K562 (cell line): ENCODE data around the gene F11R. TPM values are rescaled to one million over a fixed set of nuclear protein-coding genes. Genes with fewer than 3 reads are reported as not detected.

Experiments
- ATAC-seq: fragments of 200-7000 bp; cut with Tn5 transposase; 3 replicates; pipeline ENCODE4 v1.9.1; 2020; ENCODE audit warnings: moderate library complexity
- BruUV-seq: library from RNA; stranded (reverse); fragments of 400-500 nt; replicated peaks from 2 replicates; lab custom pipeline; 2021; lab: Mats Ljungman, UMichigan
- CTCF ChIA-PET: fragments of 300-600 bp; formaldehyde crosslinking; extraction: SDS; loops from one replicate; lab custom pipeline; 2021; ENCODE audit warnings: low intra/inter-chr PET ratio; lab: Yijun Ruan, JAX
- POLR2A ChIA-PET: fragments of 300-600, 350-650 bp; sonication (Branson Sonifier 250); formaldehyde crosslinking; extraction: SDS; loops from one replicate; lab custom pipeline; 2021; ENCODE audit warnings: antibody characterized with exemption, inconsistent platforms; lab: Yijun Ruan, JAX
- DNase-seq, 4 experiments: peaks; one replicate each; pipeline versions ENCODE4 v3.0.0 to v3.0.0-alpha.2; 2011 to 2018; ENCODE audit warnings: low spot score in 3 of 4, mixed read lengths in 3 of 4; ENCODE audit errors: extremely low read depth in 1 of 4
- FAIRE-seq: peaks from 2 replicates; lab custom pipeline; 2011; peaks lifted over from hg19 to GRCh38; lab: Jason Lieb, UNC
- H2AFZ ChIP-seq: 2 replicates; pipeline ENCODE4 v1.6.0; 2011; ENCODE audit warnings: low read depth, low read length, control low read depth, inconsistent platforms
- H3K27ac ChIP-seq: fragments of 200-600 bp; 3 replicates; pipeline ENCODE4 v1.8.0; 2011; ENCODE audit warnings: low read depth, mild to moderate bottlenecking, control low read depth, inconsistent platforms, low read length, moderate library complexity, mixed read lengths; ENCODE audit errors: extremely low read depth
- H3K27me3 ChIP-seq, 2 experiments: fragments of 300-600 bp in 1 of 2; 2 replicates in 1 of 2; 3 replicates in 1 of 2; pipeline versions ENCODE4 v1.6.0 to v1.8.0; 2011; ENCODE audit warnings: inconsistent platforms in 2 of 2, low read length in 2 of 2, mild to moderate bottlenecking in 1 of 2, mixed read lengths in 1 of 2, moderate library complexity in 1 of 2; ENCODE audit not compliant: control insufficient read depth in 2 of 2, insufficient read depth in 2 of 2
- H3K36me3 ChIP-seq: fragments of 300-600 bp; 3 replicates; pipeline ENCODE4 v1.8.0; 2011; ENCODE audit warnings: mild to moderate bottlenecking, low read length, inconsistent platforms; ENCODE audit not compliant: control insufficient read depth, insufficient read depth
- H3K4me1 ChIP-seq, 2 experiments: fragments of 200-600 bp in 1 of 2; replicated peaks in 1 of 2; 2 replicates in 1 of 2; 3 replicates in 1 of 2; pipeline versions ENCODE4 v1.5.1 to v1.8.0; 2011; ENCODE audit warnings: inconsistent platforms in 2 of 2, low read length in 2 of 2, mild to moderate bottlenecking in 1 of 2, mixed read lengths in 1 of 2, moderate library complexity in 1 of 2; ENCODE audit not compliant: control insufficient read depth in 2 of 2, insufficient read depth in 2 of 2
- H3K4me2 ChIP-seq: 2 replicates; pipeline ENCODE4 v1.6.1; 2011; ENCODE audit warnings: low read length, control low read depth, inconsistent platforms, mixed read lengths; ENCODE audit not compliant: insufficient read depth
- H3K4me3 ChIP-seq: fragments of 200-600 bp; sonication (generic), shearing (Covaris generic); 2 replicates; pipeline ENCODE4 v1.5.1; 2016; ENCODE audit warnings: control low read depth, inconsistent platforms
- H3K79me2 ChIP-seq: fragments of 200-600 bp; 3 replicates; pipeline ENCODE4 v1.8.0; 2011; ENCODE audit warnings: low read length, inconsistent platforms; ENCODE audit not compliant: control insufficient read depth, insufficient read depth
- H3K9ac ChIP-seq, 2 experiments: 2 replicates each; pipeline versions ENCODE4 v1.6.0 to v1.6.1; 2011; ENCODE audit warnings: low read depth in 2 of 2, low read length in 2 of 2, control low read depth in 1 of 2, inconsistent platforms in 1 of 2, mild to moderate bottlenecking in 1 of 2, mixed read lengths in 1 of 2; ENCODE audit not compliant: insufficient read depth in 1 of 2
- H3K9me1 ChIP-seq: one replicate; pipeline ENCODE4 v1.6.0; 2011; ENCODE audit warnings: inconsistent platforms, mild to moderate bottlenecking, low read length, moderate library complexity; ENCODE audit not compliant: control insufficient read depth, insufficient read depth
- H3K9me3 ChIP-seq: replicated peaks from 2 replicates; pipeline ENCODE4 v1.5.1; 2011; ENCODE audit warnings: low read depth, low read length, inconsistent platforms; ENCODE audit not compliant: control insufficient read depth, insufficient read depth
- H4K20me1 ChIP-seq: replicated peaks from 2 replicates; pipeline ENCODE4 v1.6.1; 2011; ENCODE audit warnings: low read length, inconsistent platforms, mixed read lengths; ENCODE audit not compliant: control insufficient read depth, insufficient read depth
- BACH1 ChIP-seq: fragments of 200-800 bp; sonication (Bioruptor generic); IDR thresholded peaks from 2 replicates; pipeline ENCODE4 v1.6.1; 2016; ENCODE audit warnings: missing genetic modification characterization, missing compliant biosample characterization
- BRD9 ChIP-seq: fragments of 450-650 bp; IDR thresholded peaks from 2 replicates; pipeline ENCODE4 v1.6.1; 2018; ENCODE audit warnings: low read depth; ENCODE audit not compliant: partially characterized antibody
- BRF1 ChIP-seq: IDR thresholded peaks from 3 replicates; pipeline ENCODE4 v1.6.1; 2011; ENCODE audit warnings: borderline replicate concordance, mild to moderate bottlenecking; ENCODE audit not compliant: insufficient read length; ENCODE audit errors: extremely low read depth
- CEBPB ChIP-seq: fragments of 450-650 bp; IDR thresholded peaks from 2 replicates; pipeline ENCODE4 v1.6.1; 2016; ENCODE audit warnings: missing genetic modification characterization, missing compliant biosample characterization
- DDX20 ChIP-seq: fragments of 450-650 bp; IDR thresholded peaks from 2 replicates; pipeline ENCODE4 v1.6.1; 2016; ENCODE audit warnings: missing genetic modification characterization, low read depth, mild to moderate bottlenecking, missing compliant biosample characterization, moderate library complexity
- HDAC3 ChIP-seq: fragments of 450-650 bp; IDR thresholded peaks from 2 replicates; pipeline ENCODE4 v1.6.1; 2018; ENCODE audit warnings: borderline replicate concordance, mild to moderate bottlenecking, moderate library complexity; ENCODE audit not compliant: partially characterized antibody
- HSF4 ChIP-seq: fragments of 250-450 bp; sonication (Bioruptor Pico); IDR thresholded peaks from 2 replicates; pipeline ENCODE4 v2.1.2; 2022; ENCODE audit warnings: mild to moderate bottlenecking, moderate library complexity, borderline replicate concordance
- JUNB ChIP-seq: fragments of 450-650 bp; formaldehyde crosslinking; conservative IDR thresholded peaks from 2 replicates; pipeline ENCODE4 v1.4.0; 2020; ENCODE audit warnings: mild to moderate bottlenecking
- LEF1 ChIP-seq: fragments of 450-650 bp; IDR thresholded peaks from 2 replicates; pipeline ENCODE4 v1.6.1; 2016; ENCODE audit warnings: mild to moderate bottlenecking
- MTF1 ChIP-seq: fragments of 250-450 bp; sonication (Bioruptor Pico); IDR thresholded peaks from 2 replicates; pipeline ENCODE4 v1.9.0; 2021; ENCODE audit warnings: moderate library complexity, mild to moderate bottlenecking, inconsistent platforms, borderline replicate concordance
- NCOR1 ChIP-seq: fragments of 450-650 bp; IDR thresholded peaks from 2 replicates; pipeline ENCODE4 v1.6.1; 2016; ENCODE audit warnings: mild to moderate bottlenecking, moderate library complexity
- NELFE ChIP-seq: IDR thresholded peaks from 2 replicates; pipeline ENCODE4 v1.6.1; 2011; ENCODE audit warnings: mild to moderate bottlenecking; ENCODE audit not compliant: insufficient read depth, insufficient read length
- NFXL1 ChIP-seq: fragments of 450-650 bp; formaldehyde crosslinking; IDR thresholded peaks from 2 replicates; pipeline ENCODE4 v1.4.0; 2021; ENCODE audit warnings: mild to moderate bottlenecking
- PTBP1 ChIP-seq: fragments of 200-400 bp; formaldehyde crosslinking; IDR thresholded peaks from 2 replicates; pipeline ENCODE4 v1.6.1; 2017; ENCODE audit warnings: low read depth, low read length
- USF1 ChIP-seq: sonication (generic); formaldehyde crosslinking; IDR thresholded peaks from 2 replicates; pipeline ENCODE4 v1.9.0; 2022; ENCODE audit warnings: mild to moderate bottlenecking, missing genetic modification reagents
- ZNF75A ChIP-seq: fragments of 450-650 bp; formaldehyde crosslinking; IDR thresholded peaks from 2 replicates; pipeline ENCODE4 v1.4.0; 2020; ENCODE audit warnings: mild to moderate bottlenecking
- ZNF830 ChIP-seq: fragments of 250-450 bp; sonication (Bioruptor Pico); IDR thresholded peaks from 2 replicates; pipeline ENCODE4 v1.5.0; 2021; ENCODE audit warnings: mild to moderate bottlenecking
- WGBS: fragments of 100-300 bp; shearing (Covaris generic); methylation state at CpG from one replicate; pipeline ENCODE4 v1.1.6; 2016; ENCODE audit warnings: low coverage, mixed read lengths; ENCODE audit not compliant: insufficient coverage; ENCODE audit errors: missing lambda C conversion rate; 5-methylcytosine and 5-hydroxymethylcytosine counted together
- in situ Hi-C: fragments of 300-500 bp; cut with MboI; formaldehyde crosslinking; loops from 4 replicates; pipeline ENCODE4 v1.15.0; 2018; ENCODE audit warnings: inconsistent platforms, mixed read lengths
- intact Hi-C: fragments of 100-400 bp; cut with micrococcal nuclease; formaldehyde crosslinking; loops from 2 replicates; pipeline ENCODE4 v1.14.2; 2022
- polyA plus RNA-seq, 8 experiments: library from polyadenylated mRNA; depleted of rRNA in 4 of 8; stranded (reverse) in 5 of 8; unstranded in 3 of 8; fragments of >200 nt; fragmentation: Nextera tagmentation in 2 of 8; fragmentation: Illumina TruSeq in 1 of 8; extraction: Ambion mirVana in 2 of 8; extraction: Trizol in 1 of 8; gene quantifications; 2 replicates each; pipeline versions ENCODE4 v1.2.1 to v1.2.3, GENCODE V29; 2011 to 2014; ENCODE audit warnings: inconsistent platforms in 1 of 8, missing spikeins in 1 of 8
- total RNA-seq, 7 experiments: library from RNA; depleted of rRNA in 6 of 7; stranded (reverse); fragments of >200 nt in 6 of 7; fragmentation: Illumina TruSeq in 2 of 7; extraction: Trizol in 2 of 7; gene quantifications; 2 replicates each; pipeline versions ENCODE4 v1.2.1 to v1.2.3, GENCODE V29; 2011 to 2021; ENCODE audit warnings: low replicate concordance in 1 of 7
- TF ChIP-seq, protein P1 (sequence below): sonication (generic); formaldehyde crosslinking; IDR thresholded peaks from 2 replicates; pipeline ENCODE4 v1.8.0; 2022; ENCODE audit warnings: mild to moderate bottlenecking, missing genetic modification reagents, borderline replicate concordance
- TF ChIP-seq, protein P2 (sequence below): fragments of 250-450 bp; sonication (Bioruptor Pico); IDR thresholded peaks from 2 replicates; pipeline ENCODE4 v1.8.0; 2021; ENCODE audit warnings: moderate library complexity, mild to moderate bottlenecking, inconsistent platforms
- TF ChIP-seq, protein P3 (sequence below): fragments of 250-450 bp; sonication (Bioruptor Pico); IDR thresholded peaks from 2 replicates; pipeline ENCODE4 v1.6.1; 2021; ENCODE audit warnings: mild to moderate bottlenecking

F11R gene
- total and polyA plus RNA-seq, 9 of the 15 experiments (the other 6 are each of a cell fraction or from before 2014, with no cell fraction given), result 27.4 to 187 (median 52.5) TPM

- Histone ChIP-seq H4K20me1 (no peaks in the 10 kb centered on the region), H3K27ac (peak overlapping the region; percentile 96), H3K4me3 (peak overlapping the region; percentile 87), H3K4me2 (peak overlapping the region; percentile 97), H3K36me3 (0 out of 3 replicates have a peak, but pooled peaks cover 2% of the 10 kb centered on the region), H3K27me3 (no peaks in the 10 kb centered on the region), H3K9ac (peak overlapping the region; percentile 88 to 90), H3K79me2 (peaks cover 46% of the 10 kb centered on the region), H2AFZ (peak overlapping the region; percentile 99), H3K4me1 (peaks cover 26 to 30% of the 10 kb centered on the region in 2 experiments), H3K9me1 (peaks cover 3% of the 10 kb centered on the region), H3K9me3 (no peaks in the 10 kb centered on the region)
- FAIRE-seq (peak; percentile 91), DNase-seq (peak; percentile 96 to 98 (median 98)), ATAC-seq (peak; percentile 89)
- intact Hi-C loops (no loop called here), in situ Hi-C loops (no loop called here)
- BruUV-seq, result TSS peak; percentile 87
- ChIA-PET CTCF (no interaction called here), POLR2A (interaction anchor here (0.6 to 3.9 kb wide), 18 partner anchors 8 to 174 kb away, joined by 3 to 19 read pairs (median 4); partner anchors contain the start of genes PPOX, TSTD1 and USF1)
- WGBS, result 5% methylated on average over 33 of the region's 34 CpGs
- TF ChIP-seq NELFE (no peak), DDX20 (no peak), BRF1 (no peak), NFXL1 (CRISPR knock-in tag) (no peak), NCOR1 (no peak), HSF4 (no peak), HDAC3 (peak; percentile 51), BACH1 (tag) (no peak), JUNB (no peak), ZNF75A (no peak), ZNF830 (no peak), USF1 (0 out of 2 replicates have a peak, but pooled peaks have one; percentile 5), BRD9 (peak; percentile 40), CEBPB (no peak), MTF1 (no peak), LEF1 (no peak), PTBP1 (no peak)
- TF ChIP-seq, protein P1, sequence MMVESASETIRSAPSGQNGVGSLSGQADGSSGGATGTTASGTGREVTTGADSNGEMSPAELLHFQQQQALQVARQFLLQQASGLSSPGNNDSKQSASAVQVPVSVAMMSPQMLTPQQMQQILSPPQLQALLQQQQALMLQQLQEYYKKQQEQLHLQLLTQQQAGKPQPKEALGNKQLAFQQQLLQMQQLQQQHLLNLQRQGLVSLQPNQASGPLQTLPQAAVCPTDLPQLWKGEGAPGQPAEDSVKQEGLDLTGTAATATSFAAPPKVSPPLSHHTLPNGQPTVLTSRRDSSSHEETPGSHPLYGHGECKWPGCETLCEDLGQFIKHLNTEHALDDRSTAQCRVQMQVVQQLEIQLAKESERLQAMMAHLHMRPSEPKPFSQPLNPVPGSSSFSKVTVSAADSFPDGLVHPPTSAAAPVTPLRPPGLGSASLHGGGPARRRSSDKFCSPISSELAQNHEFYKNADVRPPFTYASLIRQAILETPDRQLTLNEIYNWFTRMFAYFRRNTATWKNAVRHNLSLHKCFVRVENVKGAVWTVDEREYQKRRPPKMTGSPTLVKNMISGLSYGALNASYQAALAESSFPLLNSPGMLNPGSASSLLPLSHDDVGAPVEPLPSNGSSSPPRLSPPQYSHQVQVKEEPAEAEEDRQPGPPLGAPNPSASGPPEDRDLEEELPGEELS (CRISPR knock-in tag), result no peak
- TF ChIP-seq, protein P2, sequence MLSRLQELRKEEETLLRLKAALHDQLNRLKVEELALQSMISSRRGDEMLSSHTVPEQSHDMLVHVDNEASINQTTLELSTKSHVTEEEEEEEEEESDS (CRISPR knock-in tag), result no peak
- TF ChIP-seq, protein P3, sequence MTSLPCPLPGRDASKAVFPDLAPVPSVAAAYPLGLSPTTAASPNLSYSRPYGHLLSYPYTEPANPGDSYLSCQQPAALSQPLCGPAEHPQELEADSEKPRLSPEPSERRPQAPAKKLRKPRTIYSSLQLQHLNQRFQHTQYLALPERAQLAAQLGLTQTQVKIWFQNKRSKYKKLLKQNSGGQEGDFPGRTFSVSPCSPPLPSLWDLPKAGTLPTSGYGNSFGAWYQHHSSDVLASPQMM (CRISPR knock-in tag), result no peak
Measured at GRCh38 chr1:161021165-161021969, 415 bp upstream of the F11R start.
